HEK293 (cell line): ENCODE data around the gene PACS2.
A peak's percentile ranks its signal among the peaks of the same experiment; 100 is the strongest.

Experiments
- CTCF ChIA-PET: fragments of 350-600 bp; formaldehyde crosslinking; extraction: SDS; loops from one replicate; lab custom pipeline; 2021; ENCODE audit warnings: antibody characterized with exemption; lab: Yijun Ruan, JAX
- POLR2A ChIA-PET: fragments of 300-600 bp; formaldehyde crosslinking; extraction: SDS; loops from one replicate; lab custom pipeline; 2020; ENCODE audit warnings: antibody characterized with exemption, inconsistent platforms; lab: Yijun Ruan, JAX
- H3K27ac ChIP-seq: fragments of 200-500 bp; sonication (Bioruptor generic); 2 replicates; pipeline ENCODE4 v1.5.1; 2014; ENCODE audit warnings: low read depth, low read length, control low read depth, inconsistent platforms; ENCODE audit errors: extremely low read depth
- H3K36me3 ChIP-seq, 2 experiments: fragments of 200-500 bp in 1 of 2; sonication (Bioruptor generic) in 1 of 2; 1 replicate in 1 of 2; 2 replicates in 1 of 2; pipeline ENCODE4 v1.5.1; 2014 to 2017; ENCODE audit warnings: inconsistent platforms in 2 of 2, low read length in 2 of 2; ENCODE audit not compliant: control insufficient read depth in 2 of 2, insufficient read depth in 1 of 2
- H3K4me1 ChIP-seq: fragments of 200-500 bp; sonication (Bioruptor generic); 2 replicates; pipeline ENCODE4 v1.5.1; 2014; ENCODE audit warnings: mild to moderate bottlenecking, low read length, inconsistent platforms; ENCODE audit not compliant: control insufficient read depth, insufficient read depth
- H3K4me3 ChIP-seq: 2 replicates; pipeline ENCODE4 v1.5.1; 2011; ENCODE audit warnings: low read depth, mild to moderate bottlenecking, control low read depth, low read length, moderate library complexity
- H3K9me3 ChIP-seq: fragments of 200-500 bp; sonication (Bioruptor generic); 2 replicates; pipeline ENCODE4 v1.5.1; 2014; ENCODE audit warnings: low read depth, low read length, inconsistent platforms; ENCODE audit not compliant: control insufficient read depth, insufficient read depth
- BCL11B ChIP-seq: fragments of 450-650 bp; formaldehyde crosslinking; IDR thresholded peaks from 2 replicates; pipeline ENCODE4 v1.5.1; 2016; ENCODE audit warnings: low read depth, missing biosample characterization, missing genetic modification characterization
- KLF7 ChIP-seq: fragments of 450-650 bp; formaldehyde crosslinking; IDR thresholded peaks from 2 replicates; pipeline ENCODE4 v1.5.1; 2016; ENCODE audit warnings: missing biosample characterization, missing genetic modification characterization, borderline replicate concordance
- ZNF292 ChIP-seq: fragments of 450-650 bp; formaldehyde crosslinking; IDR thresholded peaks from 2 replicates; pipeline ENCODE4 v1.5.1; 2016; ENCODE audit warnings: low read depth, missing biosample characterization, missing genetic modification characterization, borderline replicate concordance
- ZNF341 ChIP-seq: fragments of 450-650 bp; formaldehyde crosslinking; IDR thresholded peaks from 2 replicates; pipeline ENCODE4; 2016; ENCODE audit warnings: low read depth, missing biosample characterization, missing genetic modification characterization
- ZNF394 ChIP-seq: fragments of 450-650 bp; formaldehyde crosslinking; IDR thresholded peaks from 2 replicates; pipeline ENCODE4 v1.5.1; 2016; ENCODE audit warnings: missing biosample characterization, missing genetic modification characterization, mild to moderate bottlenecking, moderate library complexity, borderline replicate concordance
- ZNF48 ChIP-seq: fragments of 450-650 bp; formaldehyde crosslinking; IDR thresholded peaks from 2 replicates; pipeline ENCODE4 v1.5.1; 2016; ENCODE audit warnings: missing biosample characterization, missing genetic modification characterization
- ZNF549 ChIP-seq: fragments of 450-650 bp; IDR thresholded peaks from 2 replicates; pipeline ENCODE4 v1.5.1; 2018; ENCODE audit warnings: missing biosample characterization, missing genetic modification characterization, mild to moderate bottlenecking, inconsistent platforms, moderate library complexity
- TF ChIP-seq, protein P1 (sequence below): fragments of 450-650 bp; formaldehyde crosslinking; IDR thresholded peaks from 2 replicates; pipeline ENCODE4 v1.5.1; 2016; ENCODE audit warnings: missing biosample characterization, missing genetic modification characterization
- TF ChIP-seq, protein P2 (sequence below): fragments of 450-650 bp; formaldehyde crosslinking; IDR thresholded peaks from 2 replicates; pipeline ENCODE4 v1.5.1; 2017; ENCODE audit warnings: missing biosample characterization, mild to moderate bottlenecking, missing genetic modification characterization, moderate library complexity

The PACS2 gene

DNA sequence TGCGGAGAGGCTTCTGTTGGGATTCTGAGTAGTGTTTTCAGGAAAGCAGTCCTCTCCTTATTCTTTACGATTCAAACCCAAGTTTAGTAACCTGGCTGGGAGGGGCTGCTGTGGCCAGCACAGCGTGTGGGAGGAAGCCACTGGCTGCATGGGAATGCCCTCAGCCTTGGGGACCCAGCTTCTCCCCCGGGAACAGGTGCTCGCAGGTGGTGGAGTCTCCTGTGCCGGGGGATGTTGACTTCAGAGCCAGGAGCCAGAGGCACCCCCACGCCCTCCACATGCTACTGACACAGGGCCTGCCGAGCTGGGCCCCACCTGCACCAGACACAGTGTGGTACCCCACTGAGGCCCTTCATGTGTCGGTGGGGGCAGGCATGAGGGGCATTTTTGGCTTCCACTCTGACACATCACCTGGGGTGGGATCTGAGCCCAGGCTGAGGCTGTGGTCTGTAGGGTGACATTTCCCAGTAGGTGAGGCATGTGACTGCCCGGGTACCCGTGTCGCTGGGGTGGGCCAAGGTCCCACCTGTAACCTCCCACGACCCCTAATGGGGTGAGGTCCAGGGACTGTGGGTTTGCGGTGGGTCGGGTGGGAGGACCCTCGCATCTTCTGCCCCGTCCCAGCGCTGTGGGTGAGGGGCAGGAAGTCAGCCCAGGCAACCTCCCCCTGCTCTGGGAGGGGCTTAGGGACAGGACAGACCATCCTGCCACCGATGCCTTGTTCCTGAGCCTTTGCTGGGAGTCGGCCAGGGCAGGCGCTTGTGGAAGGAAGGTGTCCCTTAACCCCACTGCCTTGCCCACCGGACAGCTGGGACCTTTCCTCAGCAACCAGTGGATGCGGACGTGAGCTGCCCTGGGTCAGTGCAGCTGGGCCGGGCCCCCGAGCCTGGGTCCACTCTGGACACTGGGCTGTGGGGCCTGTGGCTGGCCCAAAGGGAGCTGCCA lies 131.6 kb downstream of the PACS2 start (continued):
- no peak for TF ChIP-seq ZNF48 (tag by site-specific recombination)
- TF ChIP-seq, protein P1, sequence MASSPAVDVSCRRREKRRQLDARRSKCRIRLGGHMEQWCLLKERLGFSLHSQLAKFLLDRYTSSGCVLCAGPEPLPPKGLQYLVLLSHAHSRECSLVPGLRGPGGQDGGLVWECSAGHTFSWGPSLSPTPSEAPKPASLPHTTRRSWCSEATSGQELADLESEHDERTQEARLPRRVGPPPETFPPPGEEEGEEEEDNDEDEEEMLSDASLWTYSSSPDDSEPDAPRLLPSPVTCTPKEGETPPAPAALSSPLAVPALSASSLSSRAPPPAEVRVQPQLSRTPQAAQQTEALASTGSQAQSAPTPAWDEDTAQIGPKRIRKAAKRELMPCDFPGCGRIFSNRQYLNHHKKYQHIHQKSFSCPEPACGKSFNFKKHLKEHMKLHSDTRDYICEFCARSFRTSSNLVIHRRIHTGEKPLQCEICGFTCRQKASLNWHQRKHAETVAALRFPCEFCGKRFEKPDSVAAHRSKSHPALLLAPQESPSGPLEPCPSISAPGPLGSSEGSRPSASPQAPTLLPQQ (tag by site-specific recombination), result 0 out of 2 replicates have a peak, but pooled peaks have one; percentile 57
- no peak for TF ChIP-seq KLF7
- TF ChIP-seq, protein P2, sequence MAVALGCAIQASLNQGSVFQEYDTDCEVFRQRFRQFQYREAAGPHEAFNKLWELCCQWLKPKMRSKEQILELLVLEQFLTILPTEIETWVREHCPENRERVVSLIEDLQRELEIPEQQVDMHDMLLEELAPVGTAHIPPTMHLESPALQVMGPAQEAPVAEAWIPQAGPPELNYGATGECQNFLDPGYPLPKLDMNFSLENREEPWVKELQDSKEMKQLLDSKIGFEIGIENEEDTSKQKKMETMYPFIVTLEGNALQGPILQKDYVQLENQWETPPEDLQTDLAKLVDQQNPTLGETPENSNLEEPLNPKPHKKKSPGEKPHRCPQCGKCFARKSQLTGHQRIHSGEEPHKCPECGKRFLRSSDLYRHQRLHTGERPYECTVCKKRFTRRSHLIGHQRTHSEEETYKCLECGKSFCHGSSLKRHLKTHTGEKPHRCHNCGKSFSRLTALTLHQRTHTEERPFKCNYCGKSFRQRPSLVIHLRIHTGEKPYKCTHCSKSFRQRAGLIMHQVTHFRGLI (tag by site-specific recombination), result no peak
- TF ChIP-seq ZNF292 (tag by site-specific recombination), result no peak

DNA sequence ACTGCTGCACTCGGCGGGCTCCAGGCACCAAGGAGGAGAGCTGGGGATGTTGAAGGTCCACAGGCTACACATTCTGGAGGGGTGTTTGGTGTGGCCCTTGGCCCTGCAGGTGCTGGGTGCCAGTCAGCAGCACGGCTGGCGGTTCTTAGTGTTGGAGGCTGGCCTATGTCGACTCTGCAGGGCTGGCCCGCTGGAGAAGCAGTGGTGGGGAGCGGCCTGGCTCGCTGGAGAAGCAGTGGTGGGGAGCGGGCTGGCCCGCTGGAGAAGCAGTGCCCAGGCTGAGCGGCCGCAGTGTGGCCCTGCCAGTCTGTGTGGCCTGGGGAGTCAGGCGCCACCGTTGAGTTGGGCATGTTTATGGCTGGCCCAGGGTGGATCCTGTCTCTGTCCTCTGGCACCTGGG lies 132.4 kb downstream of the PACS2 start:
- TF ChIP-seq ZNF394 (tag by site-specific recombination), result peak; percentile 11; the same call in 1 of the 2 replicates
- TF ChIP-seq ZNF549 (tag by site-specific recombination), result no peak
- TF ChIP-seq BCL11B, result no peak
- no peak for TF ChIP-seq ZNF341 (tag by site-specific recombination)
- TF ChIP-seq, all 188 proteins: peak for 1
- Histone ChIP-seq H3K4me3 (no peak overlapping the region), H3K36me3 (peaks cover 0 to 57% of the 10 kb centered on the region in 2 experiments; a peak in 2 of 3 replicates), H3K4me1 (no peaks in the 10 kb centered on the region), H3K9me3 (no peaks in the 10 kb centered on the region), H3K27ac (no peak overlapping the region)
- ChIA-PET POLR2A (no interaction called here), CTCF (interaction anchor here (1.4 kb wide), 1 partner anchor 76 kb away, joined by 3 read pairs; no protein-coding TSS in a partner anchor)
